COLO668 (cell line): Measurements from ENCODE around the gene LCA5.
"Not testable (repeated sequence)": the region's sequence is repeated elsewhere in the genome, so short reads cannot be mapped to it uniquely, and the experiment has no call there.

Source experiments
- DNase-seq: peaks from one replicate; lab custom pipeline; 2025; ENCODE audit not compliant: unreplicated experiment; lab: John Stamatoyannopoulos, UW

LCA5 gene

GRCh38 chr6:79536954-79537747 lies at the start of gene LCA5:
Gene LCA5 (minus strand): TSS chr6:79537430. CDS start chr6:79518894, 18,536 bp downstream.
- peak; percentile 86 for DNase-seq

- DNase-seq = no peak
Measured at GRCh38 chr6:79586548-79586947, 49.3 kb upstream of the LCA5 start.

- no peak for DNase-seq
Measured at GRCh38 chr6:79584332-79584731, 47.1 kb upstream of the LCA5 start.

- not testable (repeated sequence) for DNase-seq
Measured at GRCh38 chr6:79577926-79578325, 40.7 kb upstream of the LCA5 start.

- DNase-seq = no peak
Measured at GRCh38 chr6:79574630-79575225, 37.5 kb upstream of the LCA5 start.

GRCh38 chr6:79574174-79574573 lies 36.9 kb upstream of the LCA5 start:
- no peak for DNase-seq

GRCh38 chr6:79571030-79571367 lies 33.8 kb upstream of the LCA5 start:
- no peak for DNase-seq

GRCh38 chr6:79570129-79571029 lies 33.1 kb upstream of the LCA5 start:
- DNase-seq = peak; percentile 12

GRCh38 chr6:79568996-79569395 lies 31.8 kb upstream of the LCA5 start:
- DNase-seq = no peak

- DNase-seq = no peak
Measured at GRCh38 chr6:79564636-79565035, 27.4 kb upstream of the LCA5 start.

- no peak for DNase-seq
Measured at GRCh38 chr6:79559706-79560105, 22.5 kb upstream of the LCA5 start.

- no peak for DNase-seq
Measured at GRCh38 chr6:79557673-79558467, 20.6 kb upstream of the LCA5 start.

GRCh38 chr6:79554305-79554704 lies 17.1 kb upstream of the LCA5 start:
- no peak for DNase-seq

GRCh38 chr6:79551401-79551800 lies 14.2 kb upstream of the LCA5 start:
- no peak for DNase-seq

- DNase-seq = no peak
Measured at GRCh38 chr6:79548304-79548703, 11.1 kb upstream of the LCA5 start.

- no peak for DNase-seq
Measured at GRCh38 chr6:79546186-79546585, 9.0 kb upstream of the LCA5 start.

- DNase-seq = peak; percentile 48
Measured at GRCh38 chr6:79544939-79545450, 7.8 kb upstream of the LCA5 start.

GRCh38 chr6:79544299-79544927 lies 7.2 kb upstream of the LCA5 start:
- no peak for DNase-seq

- no peak for DNase-seq
Measured at GRCh38 chr6:79543886-79544285, 6.7 kb upstream of the LCA5 start.

GRCh38 chr6:79543411-79543810 lies 6.2 kb upstream of the LCA5 start:
- DNase-seq = no peak
